HG02678 (cell line): ENCODE results near the gene TSPAN6.

ENCODE experiments used
- ATAC-seq: cut with Tn5 transposase; IDR thresholded peaks from one replicate; pipeline ENCODE4 v1.9.1; 2021; ENCODE audit warnings: mild to moderate bottlenecking, moderate library complexity; ENCODE audit not compliant: unreplicated experiment

The TSPAN6 gene

GRCh38 chrX:100636321-100636991 lies at the start of gene TSPAN6:
TSS of gene TSPAN6 (minus strand) at chrX:100636806. CDS start at chrX:100636694, 112 bp downstream.
- ATAC-seq, result peak; percentile 99

GRCh38 chrX:100685997-100686305 lies 49.3 kb upstream of the TSPAN6 start:
- no peak for ATAC-seq

- ATAC-seq, result peak; percentile 63
These were observed 48.8 kb upstream of the TSPAN6 start for GRCh38 chrX:100685284-100685996.

GRCh38 chrX:100682939-100683338 lies 46.3 kb upstream of the TSPAN6 start:
- no peak for ATAC-seq

- no peak for ATAC-seq
These were observed 45.0 kb upstream of the TSPAN6 start for GRCh38 chrX:100681599-100681998.

- no peak for ATAC-seq
These were observed 44.1 kb upstream of the TSPAN6 start for GRCh38 chrX:100680756-100681155.

GRCh38 chrX:100677611-100678181 lies 41.1 kb upstream of the TSPAN6 start:
- no peak for ATAC-seq

- no peak for ATAC-seq
These were observed 38.1 kb upstream of the TSPAN6 start for GRCh38 chrX:100674705-100675104.

GRCh38 chrX:100673397-100673953 lies 36.9 kb upstream of the TSPAN6 start:
- ATAC-seq, result no peak

GRCh38 chrX:100672966-100673365 lies 36.4 kb upstream of the TSPAN6 start:
- ATAC-seq, result no peak

GRCh38 chrX:100663642-100664041 lies 27.0 kb upstream of the TSPAN6 start:
- no peak for ATAC-seq

GRCh38 chrX:100662796-100663195 lies 26.2 kb upstream of the TSPAN6 start:
- no peak for ATAC-seq

- no peak for ATAC-seq
These were observed 25.6 kb upstream of the TSPAN6 start for GRCh38 chrX:100662170-100662569.

- ATAC-seq, result no peak
These were observed 23.0 kb upstream of the TSPAN6 start for GRCh38 chrX:100659431-100660137.

- no peak for ATAC-seq
These were observed 22.4 kb upstream of the TSPAN6 start for GRCh38 chrX:100658941-100659381.

GRCh38 chrX:100654261-100654660 lies 17.7 kb upstream of the TSPAN6 start:
- ATAC-seq, result no peak

GRCh38 chrX:100652266-100652665 lies 15.7 kb upstream of the TSPAN6 start:
- no peak for ATAC-seq

GRCh38 chrX:100650841-100651240 lies 14.2 kb upstream of the TSPAN6 start:
- ATAC-seq, result no peak

- ATAC-seq, result no peak
These were observed 13.1 kb upstream of the TSPAN6 start for GRCh38 chrX:100649550-100650356.
